ENCODE results near the gene WWOX.
"Not testable (repeated sequence)": the region's sequence is repeated elsewhere in the genome, so short reads cannot be mapped to it uniquely, and the experiment has no call there.

The WWOX gene

DNA sequence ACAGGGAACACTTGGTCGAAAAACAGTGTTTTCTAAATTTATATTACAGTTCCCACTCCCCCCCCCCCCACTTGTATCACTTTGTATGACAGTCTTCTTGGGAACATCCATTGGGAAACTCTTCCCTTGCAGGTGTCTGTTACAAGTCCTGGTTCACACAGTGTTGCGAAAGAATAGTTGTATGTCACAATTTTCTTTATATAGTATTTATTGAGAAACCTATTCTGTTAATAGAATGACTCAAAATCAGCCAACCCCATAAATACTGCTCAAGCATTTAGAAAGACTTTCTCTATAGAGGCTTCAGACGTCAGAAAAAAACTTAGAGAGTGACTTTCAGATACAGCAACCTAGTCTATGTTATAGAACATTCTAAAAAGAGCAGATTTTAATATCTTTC is 414.4 kb downstream of the WWOX start:
- H3K4me3 ChIP-seq (ENCODE audit: control insufficient read depth, low read depth, low read length) = no peak overlapping the region
- no peak for TF ChIP-seq CTCF (IDR thresholded peaks at IDR 0.05; ENCODE audit: control insufficient read depth, insufficient read depth, low read depth, low read length, missing control alignments)
- DNase-seq (ENCODE audit: low read depth) = no peak

DNA sequence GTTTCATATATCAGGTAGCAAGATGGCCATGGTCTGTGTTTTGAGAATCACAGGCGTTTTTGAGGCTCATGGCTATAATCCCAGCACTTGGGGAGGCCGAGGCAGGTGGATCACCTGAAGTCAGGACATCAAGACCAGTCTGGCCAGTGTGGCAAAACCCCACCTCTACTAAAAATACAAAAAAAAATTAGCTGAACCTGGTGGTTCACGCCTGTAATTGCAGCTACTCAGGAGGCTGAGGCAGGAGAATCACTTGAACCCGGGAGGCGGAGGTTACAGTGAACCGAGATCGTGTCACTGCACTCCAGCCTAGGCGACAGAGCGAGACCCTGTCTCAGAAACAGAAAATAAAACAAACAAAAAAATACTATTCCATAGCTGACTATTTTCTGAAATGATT is 415.4 kb downstream of the WWOX start:
- not testable (repeated sequence) for DNase-seq (ENCODE audit: low read depth); H3K4me3 ChIP-seq (ENCODE audit: control insufficient read depth, low read depth, low read length)

DNA sequence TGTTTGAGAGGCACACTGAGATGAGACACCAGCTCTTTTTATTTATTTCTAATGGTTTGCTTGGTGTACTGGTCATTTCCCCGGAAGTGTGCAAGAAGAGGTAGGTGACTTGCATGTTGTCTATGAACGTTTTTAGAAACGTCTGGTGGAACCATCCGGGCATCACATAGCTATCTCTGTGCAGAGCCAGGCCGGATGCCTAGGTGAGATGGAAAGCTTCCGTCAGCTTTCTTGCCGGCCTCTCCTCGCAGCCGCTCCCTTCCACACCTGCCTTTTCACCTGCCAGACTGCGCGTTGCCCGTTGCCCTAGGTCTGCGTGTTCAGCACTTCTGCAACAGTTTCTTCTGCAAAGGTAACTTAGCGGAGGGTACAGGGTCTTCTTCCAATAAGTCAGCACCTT is 416.0 kb downstream of the WWOX start:
- no peak overlapping the region for H3K4me3 ChIP-seq (ENCODE audit: control insufficient read depth, low read depth, low read length)
- no peak for TF ChIP-seq CTCF (IDR thresholded peaks at IDR 0.05; ENCODE audit: control insufficient read depth, insufficient read depth, low read depth, low read length, missing control alignments)
- DNase-seq (ENCODE audit: low read depth) = no peak

GRCh38 chr16:78516006-78516736 is 416.7 kb downstream of the WWOX start:
- DNase-seq (ENCODE audit: low read depth) = no peak
- no peak overlapping the region for H3K4me3 ChIP-seq (ENCODE audit: control insufficient read depth, low read depth, low read length)
- no peak for TF ChIP-seq CTCF (IDR thresholded peaks at IDR 0.05; ENCODE audit: control insufficient read depth, insufficient read depth, low read depth, low read length, missing control alignments)

DNA sequence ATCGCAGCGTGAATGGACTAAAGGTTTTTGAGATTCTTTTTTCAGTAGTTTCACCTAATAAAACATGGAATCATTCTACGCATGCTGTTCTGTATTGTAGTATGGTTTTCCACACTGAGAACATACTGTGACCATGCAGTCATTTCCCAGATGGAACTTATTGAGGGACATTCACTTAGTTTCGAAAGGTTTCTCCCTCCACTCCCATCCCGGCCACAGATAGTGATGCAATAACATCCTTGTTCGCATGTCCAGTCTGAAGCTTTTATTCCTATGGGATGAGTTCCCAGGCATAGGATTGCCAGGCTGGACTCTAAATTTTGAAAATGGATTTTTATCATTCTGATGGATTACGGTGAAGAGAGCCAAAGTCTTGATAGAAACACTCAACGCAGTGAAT is 420.4 kb downstream of the WWOX start:
- no peak for TF ChIP-seq CTCF (IDR thresholded peaks at IDR 0.05; ENCODE audit: control insufficient read depth, insufficient read depth, low read depth, low read length, missing control alignments)
- no peak overlapping the region for H3K4me3 ChIP-seq (ENCODE audit: control insufficient read depth, low read depth, low read length)
- no peak for DNase-seq (ENCODE audit: low read depth)

- no peak for TF ChIP-seq CTCF (IDR thresholded peaks at IDR 0.05; ENCODE audit: control insufficient read depth, insufficient read depth, low read depth, low read length, missing control alignments)
- no peak overlapping the region for H3K4me3 ChIP-seq (ENCODE audit: control insufficient read depth, low read depth, low read length)
- DNase-seq (ENCODE audit: low read depth) = no peak
Observed at GRCh38 chr16:78520470-78520869, 421.0 kb downstream of the WWOX start.

GRCh38 chr16:78522327-78522726 is 422.9 kb downstream of the WWOX start:
- no peak overlapping the region for H3K4me3 ChIP-seq (ENCODE audit: control insufficient read depth, low read depth, low read length)
- TF ChIP-seq CTCF (IDR thresholded peaks at IDR 0.05; ENCODE audit: control insufficient read depth, insufficient read depth, low read depth, low read length, missing control alignments) = no peak

More at GRCh38 chr16:78522327-78522726, 422.9 kb downstream of the WWOX start:
- no peak for DNase-seq (ENCODE audit: low read depth)
